ENCODE data around the gene CEACAM3.
"Not testable (repeated sequence)": the region's sequence is repeated elsewhere in the genome, so short reads cannot be mapped to it uniquely, and the experiment has no call there.

Gene CEACAM3

DNA sequence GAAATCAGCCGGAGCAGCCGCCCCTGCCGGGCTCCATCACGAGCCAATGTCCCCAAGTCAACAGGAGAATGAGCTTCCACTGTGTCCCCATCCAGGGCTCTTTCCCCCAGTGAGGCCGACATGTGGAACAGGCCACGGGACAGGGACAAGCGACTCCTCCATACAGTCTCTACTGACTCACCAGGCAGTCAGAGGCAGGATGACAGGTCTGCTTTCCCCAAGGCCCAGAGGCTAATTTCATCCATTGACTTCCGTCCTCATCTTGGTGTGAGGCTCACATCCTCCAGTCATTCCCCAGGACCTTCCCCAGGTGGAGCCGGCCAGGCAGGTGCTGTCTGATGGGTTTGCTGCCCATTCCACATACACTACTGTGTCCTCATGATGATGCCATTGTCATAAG, 37.5 kb upstream of the CEACAM3 start:
- DNase-seq (ENCODE audit: low read depth in 2 of 2): no peak
- TF ChIP-seq, protein P1, sequence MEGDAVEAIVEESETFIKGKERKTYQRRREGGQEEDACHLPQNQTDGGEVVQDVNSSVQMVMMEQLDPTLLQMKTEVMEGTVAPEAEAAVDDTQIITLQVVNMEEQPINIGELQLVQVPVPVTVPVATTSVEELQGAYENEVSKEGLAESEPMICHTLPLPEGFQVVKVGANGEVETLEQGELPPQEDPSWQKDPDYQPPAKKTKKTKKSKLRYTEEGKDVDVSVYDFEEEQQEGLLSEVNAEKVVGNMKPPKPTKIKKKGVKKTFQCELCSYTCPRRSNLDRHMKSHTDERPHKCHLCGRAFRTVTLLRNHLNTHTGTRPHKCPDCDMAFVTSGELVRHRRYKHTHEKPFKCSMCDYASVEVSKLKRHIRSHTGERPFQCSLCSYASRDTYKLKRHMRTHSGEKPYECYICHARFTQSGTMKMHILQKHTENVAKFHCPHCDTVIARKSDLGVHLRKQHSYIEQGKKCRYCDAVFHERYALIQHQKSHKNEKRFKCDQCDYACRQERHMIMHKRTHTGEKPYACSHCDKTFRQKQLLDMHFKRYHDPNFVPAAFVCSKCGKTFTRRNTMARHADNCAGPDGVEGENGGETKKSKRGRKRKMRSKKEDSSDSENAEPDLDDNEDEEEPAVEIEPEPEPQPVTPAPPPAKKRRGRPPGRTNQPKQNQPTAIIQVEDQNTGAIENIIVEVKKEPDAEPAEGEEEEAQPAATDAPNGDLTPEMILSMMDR (IDR thresholded peaks at IDR 0.05; ENCODE audit: low read depth, low read length): no peak
- H3K4me3 ChIP-seq (replicated peaks in 1 of 2; ENCODE audit: low read depth in 2 of 2, low read length in 2 of 2): no peak overlapping the region

DNA sequence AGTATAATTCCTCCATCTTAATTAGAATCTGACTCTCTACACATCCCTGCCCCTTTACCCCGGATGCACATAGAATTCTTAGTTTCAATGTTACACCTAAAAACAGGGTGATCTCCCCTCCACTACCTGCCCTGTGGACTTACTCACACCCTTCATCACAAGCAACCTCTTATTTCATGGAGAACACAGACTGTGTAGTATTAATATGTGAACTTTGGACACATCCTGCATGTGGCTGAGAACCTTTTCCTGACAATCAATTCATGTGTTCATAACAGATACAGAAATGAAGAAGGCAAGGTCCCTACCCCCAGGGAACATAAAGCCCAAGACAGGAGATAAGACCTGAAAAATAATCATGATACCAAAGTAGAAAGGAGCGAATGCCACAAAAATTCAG, 29.3 kb upstream of the CEACAM3 start:
- TF ChIP-seq, protein P1 (IDR thresholded peaks at IDR 0.05; ENCODE audit: low read depth, low read length): no peak
- DNase-seq (ENCODE audit: low read depth in 2 of 2): no peak

GRCh38 chr19:41768105-41768504, 28.3 kb upstream of the CEACAM3 start:
- DNase-seq (ENCODE audit: low read depth in 2 of 2); H3K4me3 ChIP-seq (replicated peaks in 1 of 2; ENCODE audit: low read depth in 2 of 2, low read length in 2 of 2): not testable (repeated sequence)

More for the DNA sequence above, 29.3 kb upstream of the CEACAM3 start:
- H3K4me3 ChIP-seq (replicated peaks in 1 of 2; ENCODE audit: low read depth in 2 of 2, low read length in 2 of 2): no peak overlapping the region

DNA sequence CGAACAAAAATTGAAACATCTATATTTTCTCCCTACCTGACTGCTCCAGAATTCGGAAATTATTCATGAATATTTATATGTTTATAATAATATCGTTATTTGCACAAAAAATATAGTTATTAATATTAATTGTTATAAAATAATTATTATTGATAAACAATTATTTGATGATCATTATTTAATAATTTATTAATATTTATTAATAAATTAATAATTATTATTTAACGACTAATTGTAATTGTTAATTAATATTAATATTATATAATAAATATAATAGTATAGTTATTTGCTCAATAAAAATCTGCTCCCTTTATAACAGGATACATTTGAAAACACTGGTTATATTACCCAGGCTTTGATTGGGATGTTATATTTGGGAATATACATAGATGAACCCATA, 26.8 kb upstream of the CEACAM3 start:
- TF ChIP-seq, protein P1 (IDR thresholded peaks at IDR 0.05; ENCODE audit: low read depth, low read length): no peak
- no peak for DNase-seq (ENCODE audit: low read depth in 2 of 2)
- H3K4me3 ChIP-seq (replicated peaks in 1 of 2; ENCODE audit: low read depth in 2 of 2, low read length in 2 of 2): no peak overlapping the region

GRCh38 chr19:41771410-41771809, 25.0 kb upstream of the CEACAM3 start:
- DNase-seq (ENCODE audit: low read depth in 2 of 2): no peak
- TF ChIP-seq, protein P1 (IDR thresholded peaks at IDR 0.05; ENCODE audit: low read depth, low read length): no peak
- no peak overlapping the region for H3K4me3 ChIP-seq (replicated peaks in 1 of 2; ENCODE audit: low read depth in 2 of 2, low read length in 2 of 2)

GRCh38 chr19:41774515-41774980, 21.8 kb upstream of the CEACAM3 start:
- no peak overlapping the region for H3K4me3 ChIP-seq (replicated peaks in 1 of 2; ENCODE audit: low read depth in 2 of 2, low read length in 2 of 2)
- TF ChIP-seq, protein P1 (IDR thresholded peaks at IDR 0.05; ENCODE audit: low read depth, low read length): no peak
- DNase-seq (ENCODE audit: low read depth in 2 of 2): no peak

DNA sequence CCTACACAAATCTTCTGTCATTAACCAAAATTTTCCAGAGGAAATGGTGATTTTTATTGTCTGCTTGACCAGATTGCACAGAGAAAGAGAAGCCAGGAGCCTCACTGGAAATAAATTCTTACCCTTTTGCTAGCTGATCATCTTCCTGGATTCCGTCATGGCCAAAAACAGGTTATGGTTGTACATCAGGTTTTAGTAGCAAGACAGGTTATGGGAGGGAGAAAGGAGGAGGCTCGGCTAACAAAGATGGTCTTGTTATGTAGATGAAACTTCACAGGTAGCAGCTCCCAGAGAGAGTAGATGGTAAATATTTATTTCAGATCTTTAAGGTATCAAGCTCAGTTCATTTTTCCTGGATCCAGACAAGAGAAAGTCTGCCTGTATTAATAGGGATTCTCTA, 19.7 kb upstream of the CEACAM3 start:
- no peak overlapping the region for H3K4me3 ChIP-seq (replicated peaks in 1 of 2; ENCODE audit: low read depth in 2 of 2, low read length in 2 of 2)
- TF ChIP-seq, protein P1 (IDR thresholded peaks at IDR 0.05; ENCODE audit: low read depth, low read length): no peak
- DNase-seq (ENCODE audit: low read depth in 2 of 2): no peak

Data from cardiac fibroblast (primary cell).